HEK293 (cell line): ENCODE results near the gene PTPRN2.

ENCODE experiments used
- CTCF ChIA-PET: fragments of 350-600 bp; formaldehyde crosslinking; extraction: SDS; loops from one replicate; lab custom pipeline; 2021; ENCODE audit warnings: antibody characterized with exemption; lab: Yijun Ruan, JAX
- POLR2A ChIA-PET: fragments of 300-600 bp; formaldehyde crosslinking; extraction: SDS; loops from one replicate; lab custom pipeline; 2020; ENCODE audit warnings: antibody characterized with exemption, inconsistent platforms; lab: Yijun Ruan, JAX
- H3K27ac ChIP-seq: fragments of 200-500 bp; sonication (Bioruptor generic); 2 replicates; pipeline ENCODE4 v1.5.1; 2014; ENCODE audit warnings: low read depth, low read length, control low read depth, inconsistent platforms; ENCODE audit errors: extremely low read depth
- H3K36me3 ChIP-seq, 2 experiments: fragments of 200-500 bp in 1 of 2; sonication (Bioruptor generic) in 1 of 2; 1 replicate in 1 of 2; 2 replicates in 1 of 2; pipeline ENCODE4 v1.5.1; 2014 to 2017; ENCODE audit warnings: inconsistent platforms in 2 of 2, low read length in 2 of 2; ENCODE audit not compliant: control insufficient read depth in 2 of 2, insufficient read depth in 1 of 2
- H3K4me1 ChIP-seq: fragments of 200-500 bp; sonication (Bioruptor generic); 2 replicates; pipeline ENCODE4 v1.5.1; 2014; ENCODE audit warnings: mild to moderate bottlenecking, low read length, inconsistent platforms; ENCODE audit not compliant: control insufficient read depth, insufficient read depth
- H3K4me3 ChIP-seq: 2 replicates; pipeline ENCODE4 v1.5.1; 2011; ENCODE audit warnings: low read depth, mild to moderate bottlenecking, control low read depth, low read length, moderate library complexity
- H3K9me3 ChIP-seq: fragments of 200-500 bp; sonication (Bioruptor generic); 2 replicates; pipeline ENCODE4 v1.5.1; 2014; ENCODE audit warnings: low read depth, low read length, inconsistent platforms; ENCODE audit not compliant: control insufficient read depth, insufficient read depth
- EGR2 ChIP-seq: fragments of 450-650 bp; formaldehyde crosslinking; IDR thresholded peaks from 2 replicates; pipeline ENCODE4 v1.5.1; 2016; ENCODE audit warnings: low read depth, missing biosample characterization, missing genetic modification characterization
- INSM2 ChIP-seq: fragments of 450-650 bp; formaldehyde crosslinking; IDR thresholded peaks from 2 replicates; pipeline ENCODE4 v1.5.1; 2016; ENCODE audit warnings: missing biosample characterization, missing genetic modification characterization
- KLF10 ChIP-seq: fragments of 450-650 bp; IDR thresholded peaks from 2 replicates; pipeline ENCODE4 v1.5.1; 2018; ENCODE audit warnings: missing biosample characterization, mild to moderate bottlenecking, missing genetic modification characterization
- PATZ1 ChIP-seq: fragments of 450-650 bp; formaldehyde crosslinking; IDR thresholded peaks from 2 replicates; pipeline ENCODE4 v1.5.1; 2016; ENCODE audit warnings: missing biosample characterization, missing genetic modification characterization
- REST ChIP-seq: fragments of 450-650 bp; formaldehyde crosslinking; IDR thresholded peaks from 2 replicates; pipeline ENCODE4 v1.5.1; 2016; ENCODE audit warnings: missing biosample characterization, missing genetic modification characterization
- SETDB1 ChIP-seq: IDR thresholded peaks from one replicate; pipeline ENCODE4 v1.6.1; 2017; ENCODE audit warnings: mild to moderate bottlenecking, low read length, moderate library complexity, mixed read lengths; ENCODE audit not compliant: insufficient read length
- ZBTB48 ChIP-seq: fragments of 450-650 bp; formaldehyde crosslinking; IDR thresholded peaks from 2 replicates; pipeline ENCODE4 v1.5.1; 2016; ENCODE audit warnings: missing biosample characterization, missing genetic modification characterization
- ZNF18 ChIP-seq: fragments of 450-650 bp; formaldehyde crosslinking; IDR thresholded peaks from 2 replicates; pipeline ENCODE4 v1.5.1; 2016; ENCODE audit warnings: missing biosample characterization, missing genetic modification characterization
- ZNF239 ChIP-seq: fragments of 450-650 bp; formaldehyde crosslinking; IDR thresholded peaks from 2 replicates; pipeline ENCODE4 v1.5.1; 2016; ENCODE audit warnings: missing biosample characterization, missing genetic modification characterization
- ZNF24 ChIP-seq: fragments of 450-650 bp; formaldehyde crosslinking; IDR thresholded peaks from 2 replicates; pipeline ENCODE4 v1.5.1; 2016; ENCODE audit warnings: missing biosample characterization, missing genetic modification characterization
- ZNF280C ChIP-seq: fragments of 450-650 bp; formaldehyde crosslinking; IDR thresholded peaks from 2 replicates; pipeline ENCODE4 v1.5.1; 2016; ENCODE audit warnings: missing biosample characterization, missing genetic modification characterization
- ZNF280D ChIP-seq: fragments of 450-650 bp; formaldehyde crosslinking; IDR thresholded peaks from 2 replicates; pipeline ENCODE4 v1.5.1; 2016; ENCODE audit warnings: missing biosample characterization, missing genetic modification characterization
- ZNF292 ChIP-seq: fragments of 450-650 bp; formaldehyde crosslinking; IDR thresholded peaks from 2 replicates; pipeline ENCODE4 v1.5.1; 2016; ENCODE audit warnings: low read depth, missing biosample characterization, missing genetic modification characterization, borderline replicate concordance
- ZNF518A ChIP-seq: fragments of 450-650 bp; formaldehyde crosslinking; conservative IDR thresholded peaks from 2 replicates; pipeline ENCODE4 v1.5.1; 2016; ENCODE audit warnings: low read depth, missing biosample characterization, missing genetic modification characterization
- ZNF548 ChIP-seq: fragments of 450-650 bp; formaldehyde crosslinking; IDR thresholded peaks from 2 replicates; pipeline ENCODE4 v1.5.1; 2016; ENCODE audit warnings: missing biosample characterization, missing genetic modification characterization
- ZNF571 ChIP-seq: fragments of 450-650 bp; formaldehyde crosslinking; IDR thresholded peaks from 2 replicates; pipeline ENCODE4 v1.5.0; 2017; ENCODE audit warnings: missing biosample characterization, missing genetic modification characterization
- ZNF610 ChIP-seq: fragments of 450-650 bp; formaldehyde crosslinking; IDR thresholded peaks from 2 replicates; pipeline ENCODE4 v1.5.1; 2016; ENCODE audit warnings: missing biosample characterization, missing genetic modification characterization, borderline replicate concordance
- ZSCAN30 ChIP-seq: fragments of 450-650 bp; IDR thresholded peaks from 2 replicates; pipeline ENCODE4 v1.5.1; 2018; ENCODE audit warnings: missing biosample characterization, mild to moderate bottlenecking, missing genetic modification characterization, moderate library complexity

The PTPRN2 gene

GRCh38 chr7:158534598-158534997 is 53.0 kb downstream of the PTPRN2 start:
- Histone ChIP-seq H3K36me3 (no peaks in the 10 kb centered on the region), H3K4me1 (no peaks in the 10 kb centered on the region)
- TF ChIP-seq ZNF518A (tag by site-specific recombination) (no peak), ZBTB48 (tag by site-specific recombination) (no peak), ZNF548 (tag by site-specific recombination) (no peak), SETDB1 (no peak), ZNF280C (no peak), KLF10 (tag by site-specific recombination) (no peak), ZNF24 (tag by site-specific recombination) (no peak), ZNF571 (tag by site-specific recombination) (no peak), ZNF239 (tag by site-specific recombination) (no peak), PATZ1 (no peak), INSM2 (tag by site-specific recombination) (no peak), ZSCAN30 (tag by site-specific recombination) (no peak), ZNF280D (tag by site-specific recombination) (no peak), ZNF292 (tag by site-specific recombination) (no peak), ZNF610 (tag by site-specific recombination) (no peak), EGR2 (tag by site-specific recombination) (no peak), REST (tag by site-specific recombination) (no peak), ZNF18 (tag by site-specific recombination) (no peak)

More at GRCh38 chr7:158534598-158534997, 53.0 kb downstream of the PTPRN2 start:
- no peak overlapping the region for H3K27ac ChIP-seq
- H3K4me3 ChIP-seq = no peak overlapping the region
- H3K9me3 ChIP-seq = no peaks in the 10 kb centered on the region
- ChIA-PET CTCF (no interaction called here), POLR2A (no interaction called here)
